ENCODE results near the gene CYB561A3. TPM values are rescaled to one million over a fixed set of nuclear protein-coding genes. Genes with fewer than 3 reads are reported as not detected.
A peak's percentile ranks its signal among the peaks of the same experiment; 100 is the strongest.

CYB561A3 gene
- total and polyA plus RNA-seq, 2 of the 13 experiments (the other 11 are each of a cell fraction or from before 2014, with no cell fraction given) = 11.4 to 14.9 TPM

- no peak for TF ChIP-seq ZHX2 (IDR thresholded peaks at IDR 0.05; ENCODE audit: low read depth)
- no peak for TF ChIP-seq ZHX2 (CRISPR knock-in tag; IDR thresholded peaks at IDR 0.05; ENCODE audit: borderline replicate concordance)
- no peak for TF ChIP-seq CEBPG (CRISPR knock-in tag; IDR thresholded peaks at IDR 0.05)
- TF ChIP-seq ZNF224 (CRISPR knock-in tag; IDR thresholded peaks at IDR 0.05) = peak; percentile 76; the same call in 1 of the 2 replicates
- TF ChIP-seq AHDC1 (CRISPR knock-in tag; IDR thresholded peaks at IDR 0.05; ENCODE audit: borderline replicate concordance) = no peak
- no peak for TF ChIP-seq NFATC3 (CRISPR knock-in tag; IDR thresholded peaks at IDR 0.05)
- TF ChIP-seq SIN3A (IDR thresholded peaks at IDR 0.05; ENCODE audit: borderline replicate concordance, low read depth, low read length) = peak; percentile 43; the same call in 1 of the 2 replicates
- peak; percentile 82 for TF ChIP-seq ZNF891 (CRISPR knock-in tag; IDR thresholded peaks at IDR 0.05)
- 0 out of 2 replicates have a peak, but pooled peaks have one; percentile 11 for TF ChIP-seq RARG (CRISPR knock-in tag; IDR thresholded peaks at IDR 0.05; ENCODE audit: low read depth)
- TF ChIP-seq RNF219 (CRISPR knock-in tag; IDR thresholded peaks at IDR 0.05) = no peak
- TF ChIP-seq ARHGAP35 (CRISPR knock-in tag; IDR thresholded peaks at IDR 0.05; ENCODE audit: borderline replicate concordance) = no peak; the same call in 1 of the 2 replicates
- peak; percentile 62 for TF ChIP-seq ZGPAT (CRISPR knock-in tag; IDR thresholded peaks at IDR 0.05)
- no peak for TF ChIP-seq SMARCC2 (IDR thresholded peaks at IDR 0.05)
Observed at GRCh38 chr11:61334434-61335354, 27.0 kb downstream of the CYB561A3 start (continued).

Measured in HepG2 (cell line).